ENCODE measurements around the gene BICRA. TPM values are rescaled to one million over a fixed set of nuclear protein-coding genes. Genes with fewer than 3 reads are reported as not detected.
"Not testable (repeated sequence)": the region's sequence is repeated elsewhere in the genome, so short reads cannot be mapped to it uniquely, and the experiment has no call there.

Gene BICRA
- total and polyA plus RNA-seq, 2 donors from 2014 or later = 3.2 to 14.7 TPM

DNA sequence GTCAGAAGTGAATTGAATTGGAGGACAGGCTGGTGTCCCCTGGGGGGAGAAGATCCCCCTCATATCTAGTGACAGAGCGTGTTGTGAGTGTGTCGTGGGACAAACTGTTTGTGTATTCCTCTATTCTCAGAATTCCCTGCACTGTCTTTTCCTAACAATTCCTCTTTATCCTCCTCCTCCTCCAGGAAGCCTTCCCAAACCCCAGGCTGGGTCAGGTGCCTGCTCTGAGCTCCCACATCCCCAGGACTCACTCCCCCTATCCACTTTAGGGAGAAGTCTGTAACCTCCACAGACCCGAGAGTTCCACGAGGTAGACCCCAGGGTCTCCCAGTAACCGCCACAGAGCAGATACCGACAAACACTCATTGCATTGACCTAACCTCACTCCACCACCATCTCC lies 15.1 kb upstream of the BICRA start:
- no peak overlapping the region for H3K27ac ChIP-seq (ENCODE audit: low read depth in 2 of 2, low read length in 2 of 2)
- H3K27me3 ChIP-seq (ENCODE audit: control insufficient read depth, insufficient read depth, low read length) = no peaks in the 10 kb centered on the region
- TF ChIP-seq, protein P1, sequence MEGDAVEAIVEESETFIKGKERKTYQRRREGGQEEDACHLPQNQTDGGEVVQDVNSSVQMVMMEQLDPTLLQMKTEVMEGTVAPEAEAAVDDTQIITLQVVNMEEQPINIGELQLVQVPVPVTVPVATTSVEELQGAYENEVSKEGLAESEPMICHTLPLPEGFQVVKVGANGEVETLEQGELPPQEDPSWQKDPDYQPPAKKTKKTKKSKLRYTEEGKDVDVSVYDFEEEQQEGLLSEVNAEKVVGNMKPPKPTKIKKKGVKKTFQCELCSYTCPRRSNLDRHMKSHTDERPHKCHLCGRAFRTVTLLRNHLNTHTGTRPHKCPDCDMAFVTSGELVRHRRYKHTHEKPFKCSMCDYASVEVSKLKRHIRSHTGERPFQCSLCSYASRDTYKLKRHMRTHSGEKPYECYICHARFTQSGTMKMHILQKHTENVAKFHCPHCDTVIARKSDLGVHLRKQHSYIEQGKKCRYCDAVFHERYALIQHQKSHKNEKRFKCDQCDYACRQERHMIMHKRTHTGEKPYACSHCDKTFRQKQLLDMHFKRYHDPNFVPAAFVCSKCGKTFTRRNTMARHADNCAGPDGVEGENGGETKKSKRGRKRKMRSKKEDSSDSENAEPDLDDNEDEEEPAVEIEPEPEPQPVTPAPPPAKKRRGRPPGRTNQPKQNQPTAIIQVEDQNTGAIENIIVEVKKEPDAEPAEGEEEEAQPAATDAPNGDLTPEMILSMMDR (IDR thresholded peaks at IDR 0.05; ENCODE audit: borderline replicate concordance, extremely low read depth, insufficient read depth) = no peak
- DNase-seq (no peak), FAIRE-seq (no peak)
- no peak overlapping the region for H3K4me3 ChIP-seq (ENCODE audit: low read length in 3 of 3)
- intact Hi-C loops (cut with DNase I) = no loop called here
- H3K4me1 ChIP-seq (ENCODE audit: control insufficient read depth in 2 of 3, insufficient read depth in 2 of 3, low read depth in 1 of 3, low read length in 3 of 3) = peaks cover 0 to 5% (median 5%) of the 10 kb centered on the region in 3 donors
- H3K36me3 ChIP-seq (ENCODE audit: control insufficient read depth in 2 of 3, insufficient read depth in 3 of 3, low read length in 3 of 3) = no peaks in the 10 kb centered on the region
- no peak overlapping the region for H3K9ac ChIP-seq (ENCODE audit: low read length in 3 of 3)
- H3K9me3 ChIP-seq (ENCODE audit: control insufficient read depth in 2 of 3, insufficient read depth in 1 of 3, low read length in 3 of 3) = no peaks in the 10 kb centered on the region

DNA sequence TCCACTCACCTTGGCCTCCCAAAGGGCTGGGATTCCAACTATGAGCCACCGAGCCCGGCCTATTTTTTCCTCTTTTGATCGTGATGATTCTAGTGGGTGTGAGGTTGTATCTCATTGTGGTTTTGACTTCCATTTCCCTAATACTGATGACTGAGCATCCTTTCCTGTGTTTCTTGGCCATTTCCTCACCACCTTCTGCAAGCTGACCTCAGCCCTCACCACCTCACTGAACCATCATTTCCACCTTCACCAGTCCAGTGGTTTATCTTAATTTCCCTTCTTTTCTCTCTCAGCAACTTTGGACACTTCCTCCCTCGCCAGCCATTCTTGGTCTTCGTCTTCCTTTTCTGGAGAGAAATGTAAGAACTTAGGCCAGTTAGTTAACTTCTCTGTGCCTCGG lies 13.0 kb upstream of the BICRA start:
- DNase-seq (no peak), FAIRE-seq (no peak)
- intact Hi-C loops (cut with DNase I) = no loop called here
- TF ChIP-seq, protein P1 (IDR thresholded peaks at IDR 0.05; ENCODE audit: borderline replicate concordance, extremely low read depth, insufficient read depth) = no peak
- no peaks in the 10 kb centered on the region for H3K36me3 ChIP-seq (ENCODE audit: control insufficient read depth in 2 of 3, insufficient read depth in 3 of 3, low read length in 3 of 3)
- no peaks in the 10 kb centered on the region for H3K27me3 ChIP-seq (ENCODE audit: control insufficient read depth, insufficient read depth, low read length)
- peaks cover 0 to 5% (median 5%) of the 10 kb centered on the region in 3 donors for H3K4me1 ChIP-seq (ENCODE audit: control insufficient read depth in 2 of 3, insufficient read depth in 2 of 3, low read depth in 1 of 3, low read length in 3 of 3)
- no peak overlapping the region for H3K4me3 ChIP-seq (ENCODE audit: low read length in 3 of 3)
- no peaks in the 10 kb centered on the region for H3K9me3 ChIP-seq (ENCODE audit: control insufficient read depth in 2 of 3, insufficient read depth in 1 of 3, low read length in 3 of 3)
- H3K27ac ChIP-seq (ENCODE audit: low read depth in 2 of 2, low read length in 2 of 2) = no peak overlapping the region
- H3K9ac ChIP-seq (ENCODE audit: low read length in 3 of 3) = no peak overlapping the region

DNA sequence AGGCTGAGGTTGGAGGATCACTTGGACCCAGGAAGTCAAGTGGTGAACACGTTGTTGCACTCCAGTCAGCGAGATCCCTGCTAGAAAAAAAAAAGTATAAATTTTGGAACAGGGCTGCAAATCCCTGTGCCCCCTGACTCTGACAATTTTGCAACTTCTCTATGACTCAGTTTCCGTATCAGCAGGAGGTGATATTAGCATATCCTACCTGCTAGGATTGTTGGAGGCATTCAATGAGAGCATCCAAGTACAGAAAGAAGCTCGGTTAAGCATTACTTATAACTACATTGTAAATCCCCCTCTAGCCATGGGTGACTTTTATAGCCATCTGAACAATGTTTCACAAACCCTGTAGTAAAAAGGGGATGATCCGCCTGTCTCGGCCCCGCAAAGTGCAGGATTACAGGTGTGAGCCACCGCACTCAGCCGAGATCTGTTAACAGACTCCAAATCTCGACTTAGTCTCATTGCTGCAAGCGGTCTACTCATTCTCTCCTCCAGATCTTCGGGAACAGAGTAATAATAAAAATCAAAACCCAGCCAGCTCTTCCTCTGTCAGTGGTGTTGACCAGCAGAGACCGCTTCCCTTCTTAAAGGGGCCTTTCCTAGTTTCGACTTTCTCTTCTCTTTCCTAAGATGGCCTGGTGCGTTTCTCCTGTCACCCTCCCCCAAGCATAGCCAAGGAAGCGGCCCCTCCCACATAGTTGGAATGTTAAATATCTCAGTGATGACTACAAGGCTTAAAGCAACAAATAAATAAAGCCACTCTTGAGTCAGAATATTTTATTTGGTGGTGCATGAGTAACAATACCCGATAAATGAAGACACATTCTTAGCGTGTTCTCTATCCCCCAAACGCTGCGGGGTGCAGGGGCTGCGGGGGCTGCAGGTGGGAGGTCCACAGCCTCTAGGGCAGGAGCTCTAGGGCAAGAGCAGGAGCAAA lies 10.3 kb upstream of the BICRA start:
- Histone ChIP-seq H3K9ac (ENCODE audit: low read length in 3 of 3) (peak overlapping the region; percentile 12 to 53 (median 25)), H3K36me3 (ENCODE audit: control insufficient read depth in 2 of 3, insufficient read depth in 3 of 3, low read length in 3 of 3) (no peaks in the 10 kb centered on the region), H3K27me3 (ENCODE audit: control insufficient read depth, insufficient read depth, low read length) (no peaks in the 10 kb centered on the region), H3K4me3 (ENCODE audit: low read length in 3 of 3) (peak overlapping the region; percentile 46 to 64 (median 58)), H3K4me1 (ENCODE audit: control insufficient read depth in 2 of 3, insufficient read depth in 2 of 3, low read depth in 1 of 3, low read length in 3 of 3) (peaks cover 0 to 5% (median 5%) of the 10 kb centered on the region in 3 donors), H3K9me3 (ENCODE audit: control insufficient read depth in 2 of 3, insufficient read depth in 1 of 3, low read length in 3 of 3) (no peaks in the 10 kb centered on the region), H3K27ac (ENCODE audit: low read depth in 2 of 2, low read length in 2 of 2) (peak overlapping the region in 1 of 2 donors; percentile 72)
- no peak for FAIRE-seq
- DNase-seq = peak in 4 of 5 donors; percentile 60 to 93 (median 72)
- TF ChIP-seq, protein P1 (IDR thresholded peaks at IDR 0.05; ENCODE audit: borderline replicate concordance, extremely low read depth, insufficient read depth) = no peak
- intact Hi-C loops (cut with DNase I) = no loop called here

DNA sequence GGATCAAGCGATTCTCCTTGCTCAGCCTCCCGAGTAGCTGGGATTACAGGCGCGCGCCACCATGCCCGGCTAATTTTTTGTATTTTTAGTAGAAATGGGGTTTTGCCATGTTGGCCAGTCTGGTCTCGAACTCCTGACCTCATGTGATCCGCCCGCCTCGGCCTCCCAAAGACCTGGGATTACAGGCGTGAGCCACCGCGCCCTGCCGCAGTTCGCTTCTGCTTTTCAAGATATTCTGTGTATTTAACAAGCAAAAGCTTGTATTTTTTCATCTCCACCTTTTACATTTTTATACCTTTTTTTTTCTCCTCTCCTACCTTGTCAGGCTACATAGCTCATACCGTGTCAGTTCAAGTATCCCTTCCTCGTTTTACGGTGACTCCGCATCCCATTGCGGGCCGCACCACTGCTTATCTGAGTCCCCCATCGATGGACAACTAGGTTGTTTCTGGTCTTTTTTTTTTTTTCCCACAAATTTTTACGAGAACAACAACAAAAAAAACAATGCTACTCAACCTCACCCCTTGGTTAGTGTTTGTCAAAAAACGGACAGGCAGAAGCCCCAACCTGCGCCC lies 9.2 kb upstream of the BICRA start:
- Histone ChIP-seq H3K9ac (ENCODE audit: low read length in 3 of 3) (peak overlapping the region in 1 of 3 donors; percentile 9), H3K4me3 (ENCODE audit: low read length in 3 of 3) (peak overlapping the region; percentile 43 to 58 (median 50)), H3K27ac (ENCODE audit: low read depth in 2 of 2, low read length in 2 of 2) (peak overlapping the region; percentile 50 to 57)
- H3K4me1 ChIP-seq (ENCODE audit: control insufficient read depth in 2 of 3, insufficient read depth in 2 of 3, low read depth in 1 of 3, low read length in 3 of 3); H3K9me3 ChIP-seq (ENCODE audit: control insufficient read depth in 2 of 3, insufficient read depth in 1 of 3, low read length in 3 of 3); intact Hi-C loops (cut with DNase I); H3K36me3 ChIP-seq (ENCODE audit: control insufficient read depth in 2 of 3, insufficient read depth in 3 of 3, low read length in 3 of 3); H3K27me3 ChIP-seq (ENCODE audit: control insufficient read depth, insufficient read depth, low read length); FAIRE-seq: not testable (repeated sequence)
- peak in 1 of 5 donors; percentile 53 for DNase-seq
